ENCODE data around the gene SRRM5.
A peak's percentile ranks its signal among the peaks of the same experiment; 100 is the strongest.

Gene SRRM5

GRCh38 chr19:43607238-43608205 lies 4.4 kb upstream of the SRRM5 start:
- DNase-seq (ENCODE audit: low read depth), result no peak
- H3K4me3 ChIP-seq (ENCODE audit: low read length), result no peak overlapping the region
- no peak for TF ChIP-seq CTCF (conservative IDR thresholded peaks at IDR 0.05; ENCODE audit: low read depth, low read length)

GRCh38 chr19:43609872-43610271 lies 2.0 kb upstream of the SRRM5 start:
- DNase-seq (ENCODE audit: low read depth), result no peak
- TF ChIP-seq CTCF (conservative IDR thresholded peaks at IDR 0.05; ENCODE audit: low read depth, low read length), result no peak
- H3K4me3 ChIP-seq (ENCODE audit: low read length), result no peak overlapping the region

GRCh38 chr19:43610493-43610892 lies 1.4 kb upstream of the SRRM5 start:
- no peak for DNase-seq (ENCODE audit: low read depth)
- no peak overlapping the region for H3K4me3 ChIP-seq (ENCODE audit: low read length)
- no peak for TF ChIP-seq CTCF (conservative IDR thresholded peaks at IDR 0.05; ENCODE audit: low read depth, low read length)

GRCh38 chr19:43612374-43612773 lies 486 bp downstream of the SRRM5 start:
- no peak for DNase-seq (ENCODE audit: low read depth)
- no peak for TF ChIP-seq CTCF (conservative IDR thresholded peaks at IDR 0.05; ENCODE audit: low read depth, low read length)
- no peak overlapping the region for H3K4me3 ChIP-seq (ENCODE audit: low read length)

GRCh38 chr19:43616306-43616705 lies 4.4 kb downstream of the SRRM5 start:
- no peak overlapping the region for H3K4me3 ChIP-seq (ENCODE audit: low read length)
- DNase-seq (ENCODE audit: low read depth), result no peak
- TF ChIP-seq CTCF (conservative IDR thresholded peaks at IDR 0.05; ENCODE audit: low read depth, low read length), result no peak

- no peak for TF ChIP-seq CTCF (conservative IDR thresholded peaks at IDR 0.05; ENCODE audit: low read depth, low read length)
These were observed 5.1 kb downstream of the SRRM5 start for GRCh38 chr19:43616954-43617353.

GRCh38 chr19:43618921-43619261 lies 7.0 kb downstream of the SRRM5 start:
- TF ChIP-seq CTCF (conservative IDR thresholded peaks at IDR 0.05; ENCODE audit: low read depth, low read length), result no peak
- DNase-seq (ENCODE audit: low read depth), result no peak
- H3K4me3 ChIP-seq (ENCODE audit: low read length), result peak overlapping the region; percentile 72

More at GRCh38 chr19:43616954-43617353, 5.1 kb downstream of the SRRM5 start:
- DNase-seq (ENCODE audit: low read depth), result no peak
- no peak overlapping the region for H3K4me3 ChIP-seq (ENCODE audit: low read length)

Data from retinal pigment epithelial cell (primary cell).